GM12878 (cell line): ENCODE measurements around the gene AIF1. TPM values are rescaled to one million over a fixed set of nuclear protein-coding genes. Genes with fewer than 3 reads are reported as not detected.

Source experiments
- EP300 ChIP-seq, 2 experiments: fragments of 150-350 bp in 1 of 2; IDR thresholded peaks; 2 replicates each; pipeline ENCODE4 v1.6.1; 2011 to 2012; ENCODE audit warnings: low read depth in 2 of 2, low read length in 2 of 2, borderline replicate concordance in 1 of 2, improper control_type of control experiment in 1 of 2, inconsistent platforms in 1 of 2; ENCODE audit not compliant: control insufficient read depth in 1 of 2
- HCFC1 ChIP-seq: fragments of 150-350 bp; IDR thresholded peaks from 2 replicates; pipeline ENCODE4 v1.6.1; 2014; ENCODE audit warnings: low read length
- LARP7 ChIP-seq: fragments of 450-650 bp; IDR thresholded peaks from 2 replicates; pipeline ENCODE4 v1.6.1; 2017; ENCODE audit warnings: mild to moderate bottlenecking
- NFYA ChIP-seq: IDR thresholded peaks from 2 replicates; pipeline ENCODE4 v1.6.1; 2011; ENCODE audit warnings: low read depth, mild to moderate bottlenecking, low read length, improper control_type of control experiment, borderline replicate concordance
- POU2F2 ChIP-seq: IDR thresholded peaks from 3 replicates; pipeline ENCODE4 v1.6.1; 2011; ENCODE audit warnings: low read depth, mild to moderate bottlenecking, low read length, borderline replicate concordance
- ZNF24 ChIP-seq: fragments of 450-650 bp; IDR thresholded peaks from 2 replicates; pipeline ENCODE4 v1.6.1; 2017; ENCODE audit warnings: antibody characterized with exemption, mild to moderate bottlenecking
- polyA plus RNA-seq, 11 experiments: library from polyadenylated mRNA; depleted of rRNA in 4 of 11; unstranded in 6 of 11; stranded (reverse) in 5 of 11; fragments of >200 nt; fragmentation: Nextera tagmentation in 4 of 11; fragmentation: Illumina TruSeq in 1 of 11; extraction: Ambion mirVana in 4 of 11; extraction: Trizol in 1 of 11; gene quantifications; 1 replicate in 1 of 11; 2 replicates in 10 of 11; pipeline versions ENCODE4 v1.2.1 to v1.2.3, GENCODE V29; 2011 to 2016; ENCODE audit warnings: inconsistent platforms in 2 of 11, missing spikeins in 2 of 11, low read depth in 1 of 11
- total RNA-seq, 4 experiments: library from RNA; depleted of rRNA in 3 of 4; stranded (reverse); fragments of >200 nt in 3 of 4; fragmentation: Illumina TruSeq in 1 of 4; extraction: Trizol in 1 of 4; gene quantifications; 2 replicates each; pipeline versions ENCODE4 v1.2.1 to v1.2.3, GENCODE V29; 2013 to 2021
- TF ChIP-seq, protein P1 (sequence below): fragments of 450-650 bp; IDR thresholded peaks from 2 replicates; pipeline ENCODE4 v1.6.1; 2016; ENCODE audit warnings: mild to moderate bottlenecking

AIF1 gene
- total and polyA plus RNA-seq, 10 of the 15 experiments (the other 5 are each of a cell fraction or from before 2014, with no cell fraction given), result 1.9 to 256 (median 134) TPM

GRCh38 chr6:31572041-31572911 is 42.8 kb upstream of the AIF1 start, which contains the start of gene LTA (continued):
- 0 out of 4 replicates have a peak, but pooled peaks of 1 of the 2 experiments have one; percentile 8 for TF ChIP-seq EP300 (IDR thresholded peaks at IDR 0.05; ENCODE audit: borderline replicate concordance in 1 of 2, control insufficient read depth in 1 of 2, low read depth in 2 of 2, low read length in 2 of 2)
- TF ChIP-seq ZNF24, result no peak
- peak; percentile 59; the same call in 1 of the 2 replicates for TF ChIP-seq LARP7
- no peak for TF ChIP-seq NFYA
- TF ChIP-seq HCFC1, result 0 out of 2 replicates have a peak, but pooled peaks have one; percentile 16
- TF ChIP-seq, protein P1, sequence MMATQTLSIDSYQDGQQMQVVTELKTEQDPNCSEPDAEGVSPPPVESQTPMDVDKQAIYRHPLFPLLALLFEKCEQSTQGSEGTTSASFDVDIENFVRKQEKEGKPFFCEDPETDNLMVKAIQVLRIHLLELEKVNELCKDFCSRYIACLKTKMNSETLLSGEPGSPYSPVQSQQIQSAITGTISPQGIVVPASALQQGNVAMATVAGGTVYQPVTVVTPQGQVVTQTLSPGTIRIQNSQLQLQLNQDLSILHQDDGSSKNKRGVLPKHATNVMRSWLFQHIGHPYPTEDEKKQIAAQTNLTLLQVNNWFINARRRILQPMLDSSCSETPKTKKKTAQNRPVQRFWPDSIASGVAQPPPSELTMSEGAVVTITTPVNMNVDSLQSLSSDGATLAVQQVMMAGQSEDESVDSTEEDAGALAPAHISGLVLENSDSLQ, result peak; percentile 93
- TF ChIP-seq POU2F2, result peak; percentile 21; the same call in 1 of the 3 replicates
- TF ChIP-seq, all 136 proteins: peak for 37
